Measurements from ENCODE around the gene DMGDH.

DNA sequence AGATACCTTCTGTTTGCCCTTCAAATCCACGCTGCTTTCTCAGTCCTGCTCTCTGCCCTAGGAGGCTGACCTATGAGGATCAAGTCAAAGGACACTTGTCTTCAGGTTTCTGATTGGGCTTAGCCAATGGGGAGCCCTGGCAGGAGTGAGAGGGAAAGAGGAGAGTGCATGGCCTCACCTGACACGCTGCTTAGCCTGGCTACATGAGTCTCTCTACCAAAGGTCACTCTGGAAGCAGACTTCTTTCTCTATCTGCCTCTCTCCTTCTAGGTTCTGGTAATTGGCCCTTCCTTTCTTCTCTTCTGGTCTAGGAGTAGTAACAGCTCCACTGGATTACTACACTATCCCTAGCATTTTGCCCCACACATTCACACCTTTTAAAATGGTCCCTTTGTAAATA, 97.5 kb downstream of the DMGDH start:
- TF ChIP-seq POLR2AphosphoS5 (IDR thresholded peaks at IDR 0.05) = no peak
- TF ChIP-seq, protein P1, sequence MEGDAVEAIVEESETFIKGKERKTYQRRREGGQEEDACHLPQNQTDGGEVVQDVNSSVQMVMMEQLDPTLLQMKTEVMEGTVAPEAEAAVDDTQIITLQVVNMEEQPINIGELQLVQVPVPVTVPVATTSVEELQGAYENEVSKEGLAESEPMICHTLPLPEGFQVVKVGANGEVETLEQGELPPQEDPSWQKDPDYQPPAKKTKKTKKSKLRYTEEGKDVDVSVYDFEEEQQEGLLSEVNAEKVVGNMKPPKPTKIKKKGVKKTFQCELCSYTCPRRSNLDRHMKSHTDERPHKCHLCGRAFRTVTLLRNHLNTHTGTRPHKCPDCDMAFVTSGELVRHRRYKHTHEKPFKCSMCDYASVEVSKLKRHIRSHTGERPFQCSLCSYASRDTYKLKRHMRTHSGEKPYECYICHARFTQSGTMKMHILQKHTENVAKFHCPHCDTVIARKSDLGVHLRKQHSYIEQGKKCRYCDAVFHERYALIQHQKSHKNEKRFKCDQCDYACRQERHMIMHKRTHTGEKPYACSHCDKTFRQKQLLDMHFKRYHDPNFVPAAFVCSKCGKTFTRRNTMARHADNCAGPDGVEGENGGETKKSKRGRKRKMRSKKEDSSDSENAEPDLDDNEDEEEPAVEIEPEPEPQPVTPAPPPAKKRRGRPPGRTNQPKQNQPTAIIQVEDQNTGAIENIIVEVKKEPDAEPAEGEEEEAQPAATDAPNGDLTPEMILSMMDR (IDR thresholded peaks at IDR 0.05) = no peak
- TF ChIP-seq POLR2A (IDR thresholded peaks at IDR 0.05) = no peak
